ENCODE data around the gene TMEM121B.

The TMEM121B gene

GRCh38 chr22:17137861-17138425 lies 16.8 kb upstream of the TMEM121B start:
- no peak for DNase-seq

GRCh38 chr22:17137170-17137569 lies 16.0 kb upstream of the TMEM121B start:
- DNase-seq, result no peak

- no peak for DNase-seq
These were observed 14.1 kb upstream of the TMEM121B start for GRCh38 chr22:17135153-17135760.

- no peak for DNase-seq
These were observed 12.0 kb upstream of the TMEM121B start for GRCh38 chr22:17133137-17133536.

GRCh38 chr22:17132112-17132511 lies 11.0 kb upstream of the TMEM121B start:
- no peak for DNase-seq

GRCh38 chr22:17131686-17132085 lies 10.5 kb upstream of the TMEM121B start:
- DNase-seq, result no peak

GRCh38 chr22:17130199-17130598 lies 9.0 kb upstream of the TMEM121B start:
- no peak for DNase-seq

- no peak for DNase-seq
These were observed 388 bp downstream of the TMEM121B start for GRCh38 chr22:17120711-17121232.

- DNase-seq, result no peak
These were observed 879 bp downstream of the TMEM121B start for GRCh38 chr22:17120281-17120680.

GRCh38 chr22:17119481-17120202 lies 1.5 kb downstream of the TMEM121B start:
- no peak for DNase-seq

GRCh38 chr22:17118342-17118741 lies 2.8 kb downstream of the TMEM121B start:
- no peak for DNase-seq

- DNase-seq, result no peak
These were observed 3.3 kb downstream of the TMEM121B start for GRCh38 chr22:17117890-17118289.

- DNase-seq, result no peak
These were observed 3.8 kb downstream of the TMEM121B start for GRCh38 chr22:17117400-17117799.

- no peak for DNase-seq
These were observed 4.4 kb downstream of the TMEM121B start for GRCh38 chr22:17116572-17117330.

GRCh38 chr22:17115945-17116565 lies 5.1 kb downstream of the TMEM121B start:
- DNase-seq, result no peak

GRCh38 chr22:17115236-17115635 lies 5.9 kb downstream of the TMEM121B start:
- no peak for DNase-seq

- no peak for DNase-seq
These were observed 6.3 kb downstream of the TMEM121B start for GRCh38 chr22:17114898-17115235.

GRCh38 chr22:17114173-17114897 lies 6.8 kb downstream of the TMEM121B start:
- no peak for DNase-seq

- DNase-seq, result no peak
These were observed 7.6 kb downstream of the TMEM121B start for GRCh38 chr22:17113600-17113999.

GRCh38 chr22:17112491-17113042 lies 8.6 kb downstream of the TMEM121B start:
- DNase-seq, result no peak

GRCh38 chr22:17110791-17111550 lies 10.2 kb downstream of the TMEM121B start:
- no peak for DNase-seq
